ENCODE measurements around the gene SELENOO. TPM values are rescaled to one million over a fixed set of nuclear protein-coding genes. Genes with fewer than 3 reads are reported as not detected.

The SELENOO gene
- polyA plus RNA-seq, 1 of the 3 experiments (the other 2 are of a cell fraction) = 26.7 TPM

DNA sequence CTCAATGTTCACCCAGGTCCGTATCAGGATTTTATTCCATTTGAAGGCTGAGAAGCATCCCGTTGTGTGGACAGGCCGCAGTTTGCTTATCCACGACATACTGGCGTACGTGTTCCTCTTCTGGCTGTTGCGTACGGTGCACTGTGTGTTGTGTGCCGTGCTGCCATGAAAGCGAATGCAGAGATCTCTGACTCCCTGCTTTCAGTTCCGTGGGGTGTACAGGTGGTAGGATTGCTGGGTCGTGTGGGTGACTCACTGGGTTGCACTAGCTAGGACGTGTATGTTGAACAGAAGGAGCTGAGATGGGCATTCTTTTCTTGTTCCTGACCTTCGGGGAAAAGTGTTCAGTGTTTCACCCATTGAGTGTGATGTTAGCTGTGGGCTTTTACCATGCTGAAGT lies 10.3 kb downstream of the SELENOO start:
- Histone ChIP-seq H3K4me3 (ENCODE audit: low read depth in 2 of 2, low read length in 1 of 2) (no peak overlapping the region), H2AFZ (ENCODE audit: low read depth) (no peak overlapping the region), H3K9me3 (no peaks in the 10 kb centered on the region), H3K4me1 (ENCODE audit: control insufficient read depth in 1 of 2, insufficient read depth in 2 of 2, low read depth in 1 of 2, low read length in 1 of 2) (peaks cover 0 to 15% of the 10 kb centered on the region in 2 experiments; a peak in 1 of 4 replicates), H3K9ac (no peak overlapping the region), H3K4me2 (no peak overlapping the region), H3K79me2 (ENCODE audit: insufficient read depth) (peaks cover 32% of the 10 kb centered on the region), H4K20me1 (ENCODE audit: insufficient read depth) (peaks cover 17% of the 10 kb centered on the region; the same call in 1 of the 2 replicates), H3K36me3 (replicated peaks in 1 of 2; ENCODE audit: control insufficient read depth in 1 of 2, insufficient read depth in 2 of 2, low read length in 1 of 2) (peaks cover 41 to 49% of the 10 kb centered on the region in 2 experiments), H3K27me3 (ENCODE audit: insufficient read depth) (no peaks in the 10 kb centered on the region), H3K9me2 (no peaks in the 10 kb centered on the region), H3K27ac (ENCODE audit: low read depth in 2 of 2, low read length in 1 of 2) (no peak overlapping the region), H3F3A (replicated peaks; ENCODE audit: insufficient read depth) (peaks cover 14% of the 10 kb centered on the region)
- WGBS (ENCODE audit: low lambda C conversion rate) = 92% methylated on average over 14 of the region's 14 CpGs
- ChIA-PET POLR2A (no interaction called here), CTCF (interaction anchor here (1.0 to 1.9 kb wide), 7 partner anchors 9 to 131 kb away, joined by 3 to 16 read pairs (median 5); no protein-coding TSS in a partner anchor)
- no peak for DNase-seq
- TF ChIP-seq NFIC (IDR thresholded peaks at IDR 0.05; ENCODE audit: borderline replicate concordance) = no peak
- TF ChIP-seq YY1 (IDR thresholded peaks at IDR 0.05; ENCODE audit: low read depth) = no peak
- TF ChIP-seq, protein P1, sequence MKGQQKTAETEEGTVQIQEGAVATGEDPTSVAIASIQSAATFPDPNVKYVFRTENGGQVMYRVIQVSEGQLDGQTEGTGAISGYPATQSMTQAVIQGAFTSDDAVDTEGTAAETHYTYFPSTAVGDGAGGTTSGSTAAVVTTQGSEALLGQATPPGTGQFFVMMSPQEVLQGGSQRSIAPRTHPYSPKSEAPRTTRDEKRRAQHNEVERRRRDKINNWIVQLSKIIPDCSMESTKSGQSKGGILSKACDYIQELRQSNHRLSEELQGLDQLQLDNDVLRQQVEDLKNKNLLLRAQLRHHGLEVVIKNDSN (IDR thresholded peaks at IDR 0.05; ENCODE audit: borderline replicate concordance, low read depth) = no peak
- TF ChIP-seq, protein P2, sequence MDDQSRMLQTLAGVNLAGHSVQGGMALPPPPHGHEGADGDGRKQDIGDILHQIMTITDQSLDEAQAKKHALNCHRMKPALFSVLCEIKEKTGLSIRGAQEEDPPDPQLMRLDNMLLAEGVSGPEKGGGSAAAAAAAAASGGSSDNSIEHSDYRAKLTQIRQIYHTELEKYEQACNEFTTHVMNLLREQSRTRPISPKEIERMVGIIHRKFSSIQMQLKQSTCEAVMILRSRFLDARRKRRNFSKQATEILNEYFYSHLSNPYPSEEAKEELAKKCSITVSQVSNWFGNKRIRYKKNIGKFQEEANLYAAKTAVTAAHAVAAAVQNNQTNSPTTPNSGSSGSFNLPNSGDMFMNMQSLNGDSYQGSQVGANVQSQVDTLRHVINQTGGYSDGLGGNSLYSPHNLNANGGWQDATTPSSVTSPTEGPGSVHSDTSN (IDR thresholded peaks at IDR 0.05) = no peak
- no peak for TF ChIP-seq TEAD4 (IDR thresholded peaks at IDR 0.05; ENCODE audit: borderline replicate concordance, insufficient read depth)
- TF ChIP-seq SMC3 (IDR thresholded peaks at IDR 0.05; ENCODE audit: low read depth, low read length) = no peak
- TF ChIP-seq MEF2A (IDR thresholded peaks at IDR 0.05; ENCODE audit: borderline replicate concordance, low read depth) = no peak
- no peak for TF ChIP-seq EZH2phosphoT487 (IDR thresholded peaks at IDR 0.05; ENCODE audit: borderline replicate concordance, low read depth)
- no peak for TF ChIP-seq EP300 (IDR thresholded peaks at IDR 0.05; ENCODE audit: borderline replicate concordance in 1 of 2, low read depth in 1 of 2, low read length in 1 of 2)
- TF ChIP-seq CHD2 (IDR thresholded peaks at IDR 0.05; ENCODE audit: low read length, partially characterized antibody) = no peak
- TF ChIP-seq, protein P3, sequence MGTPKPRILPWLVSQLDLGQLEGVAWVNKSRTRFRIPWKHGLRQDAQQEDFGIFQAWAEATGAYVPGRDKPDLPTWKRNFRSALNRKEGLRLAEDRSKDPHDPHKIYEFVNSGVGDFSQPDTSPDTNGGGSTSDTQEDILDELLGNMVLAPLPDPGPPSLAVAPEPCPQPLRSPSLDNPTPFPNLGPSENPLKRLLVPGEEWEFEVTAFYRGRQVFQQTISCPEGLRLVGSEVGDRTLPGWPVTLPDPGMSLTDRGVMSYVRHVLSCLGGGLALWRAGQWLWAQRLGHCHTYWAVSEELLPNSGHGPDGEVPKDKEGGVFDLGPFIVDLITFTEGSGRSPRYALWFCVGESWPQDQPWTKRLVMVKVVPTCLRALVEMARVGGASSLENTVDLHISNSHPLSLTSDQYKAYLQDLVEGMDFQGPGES (IDR thresholded peaks at IDR 0.05; ENCODE audit: low read depth, low read length) = no peak

DNA sequence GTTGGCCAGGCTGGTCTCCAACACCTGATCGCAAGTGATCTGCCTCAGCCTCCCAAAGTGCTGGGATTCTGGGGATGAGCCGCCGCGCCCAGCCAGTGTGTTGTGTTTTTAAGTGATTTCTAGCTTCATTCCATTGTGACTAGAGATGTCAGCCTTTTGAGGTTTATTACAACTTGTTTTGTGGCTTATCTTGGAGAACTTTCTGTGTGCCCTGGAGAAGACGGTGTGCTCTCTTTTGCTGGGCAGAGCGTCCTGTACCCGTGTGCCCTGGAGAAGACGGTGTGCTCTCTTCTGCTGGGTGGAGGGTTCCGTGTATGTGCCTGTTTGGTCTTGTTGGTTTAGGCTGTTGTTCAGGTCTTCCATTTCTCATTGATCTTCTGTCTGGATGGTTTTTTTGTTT lies 12.5 kb downstream of the SELENOO start:
- Histone ChIP-seq H3K36me3 (replicated peaks in 1 of 2; ENCODE audit: control insufficient read depth in 1 of 2, insufficient read depth in 2 of 2, low read length in 1 of 2) (peaks cover 37 to 60% of the 10 kb centered on the region in 2 experiments), H3K4me2 (no peak overlapping the region), H3K9me3 (no peaks in the 10 kb centered on the region), H2AFZ (ENCODE audit: low read depth) (no peak overlapping the region), H4K20me1 (ENCODE audit: insufficient read depth) (peaks cover 21% of the 10 kb centered on the region; the same call in 1 of the 2 replicates), H3F3A (replicated peaks; ENCODE audit: insufficient read depth) (peaks cover 10% of the 10 kb centered on the region), H3K27ac (ENCODE audit: low read depth in 2 of 2, low read length in 1 of 2) (no peak overlapping the region), H3K79me2 (ENCODE audit: insufficient read depth) (peaks cover 32% of the 10 kb centered on the region), H3K4me3 (ENCODE audit: low read depth in 2 of 2, low read length in 1 of 2) (no peak overlapping the region), H3K27me3 (ENCODE audit: insufficient read depth) (no peaks in the 10 kb centered on the region), H3K9me2 (no peaks in the 10 kb centered on the region), H3K9ac (no peak overlapping the region), H3K4me1 (ENCODE audit: control insufficient read depth in 1 of 2, insufficient read depth in 2 of 2, low read depth in 1 of 2, low read length in 1 of 2) (peaks cover 0 to 16% of the 10 kb centered on the region in 2 experiments; a peak in 1 of 4 replicates)
- 99% methylated on average over 9 of the region's 9 CpGs for WGBS (ENCODE audit: low lambda C conversion rate)
- ChIA-PET POLR2A (no interaction called here), CTCF (interaction anchor here (0.7 to 1.7 kb wide), 3 partner anchors 8 to 131 kb away, joined by 4 read pairs; no protein-coding TSS in a partner anchor)
- DNase-seq = no peak
- TF ChIP-seq TAF1 (IDR thresholded peaks at IDR 0.05; ENCODE audit: borderline replicate concordance, low read depth, low read length) (no peak), RAD21 (IDR thresholded peaks at IDR 0.05; ENCODE audit: low read length) (no peak), NRF1 (IDR thresholded peaks at IDR 0.05; ENCODE audit: low read depth, low read length) (no peak), FOSL2 (IDR thresholded peaks at IDR 0.05; ENCODE audit: borderline replicate concordance, low read depth) (no peak), NFIC (IDR thresholded peaks at IDR 0.05; ENCODE audit: borderline replicate concordance) (no peak), EP300 (IDR thresholded peaks at IDR 0.05; ENCODE audit: borderline replicate concordance in 1 of 2, low read depth in 1 of 2, low read length in 1 of 2) (no peak), POLR2AphosphoS5 (IDR thresholded peaks at IDR 0.05; ENCODE audit: low read depth, low read length) (no peak; the same call in 1 of the 2 replicates)
- TF ChIP-seq, protein P4, sequence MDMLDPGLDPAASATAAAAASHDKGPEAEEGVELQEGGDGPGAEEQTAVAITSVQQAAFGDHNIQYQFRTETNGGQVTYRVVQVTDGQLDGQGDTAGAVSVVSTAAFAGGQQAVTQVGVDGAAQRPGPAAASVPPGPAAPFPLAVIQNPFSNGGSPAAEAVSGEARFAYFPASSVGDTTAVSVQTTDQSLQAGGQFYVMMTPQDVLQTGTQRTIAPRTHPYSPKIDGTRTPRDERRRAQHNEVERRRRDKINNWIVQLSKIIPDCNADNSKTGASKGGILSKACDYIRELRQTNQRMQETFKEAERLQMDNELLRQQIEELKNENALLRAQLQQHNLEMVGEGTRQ (IDR thresholded peaks at IDR 0.05; ENCODE audit: borderline replicate concordance, low read depth, low read length) = no peak
- TF ChIP-seq, protein P1 (IDR thresholded peaks at IDR 0.05; ENCODE audit: borderline replicate concordance, low read depth) = no peak
- TF ChIP-seq, protein P3 (IDR thresholded peaks at IDR 0.05; ENCODE audit: low read depth, low read length) = no peak
- TF ChIP-seq, protein P5, sequence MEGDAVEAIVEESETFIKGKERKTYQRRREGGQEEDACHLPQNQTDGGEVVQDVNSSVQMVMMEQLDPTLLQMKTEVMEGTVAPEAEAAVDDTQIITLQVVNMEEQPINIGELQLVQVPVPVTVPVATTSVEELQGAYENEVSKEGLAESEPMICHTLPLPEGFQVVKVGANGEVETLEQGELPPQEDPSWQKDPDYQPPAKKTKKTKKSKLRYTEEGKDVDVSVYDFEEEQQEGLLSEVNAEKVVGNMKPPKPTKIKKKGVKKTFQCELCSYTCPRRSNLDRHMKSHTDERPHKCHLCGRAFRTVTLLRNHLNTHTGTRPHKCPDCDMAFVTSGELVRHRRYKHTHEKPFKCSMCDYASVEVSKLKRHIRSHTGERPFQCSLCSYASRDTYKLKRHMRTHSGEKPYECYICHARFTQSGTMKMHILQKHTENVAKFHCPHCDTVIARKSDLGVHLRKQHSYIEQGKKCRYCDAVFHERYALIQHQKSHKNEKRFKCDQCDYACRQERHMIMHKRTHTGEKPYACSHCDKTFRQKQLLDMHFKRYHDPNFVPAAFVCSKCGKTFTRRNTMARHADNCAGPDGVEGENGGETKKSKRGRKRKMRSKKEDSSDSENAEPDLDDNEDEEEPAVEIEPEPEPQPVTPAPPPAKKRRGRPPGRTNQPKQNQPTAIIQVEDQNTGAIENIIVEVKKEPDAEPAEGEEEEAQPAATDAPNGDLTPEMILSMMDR (IDR thresholded peaks at IDR 0.05) = no peak
